ENCODE data around the gene FLOT1. TPM values are rescaled to one million over a fixed set of nuclear protein-coding genes. Genes with fewer than 3 reads are reported as not detected.

The FLOT1 gene
- total and polyA plus RNA-seq, 2 of the 13 experiments (the other 11 are each of a cell fraction or from before 2014, with no cell fraction given) = 82.3 to 130 TPM

GRCh38 chr6:30759575-30760239, 17.2 kb upstream of the FLOT1 start:
- CTCF ChIA-PET (ENCODE audit: low intra/inter-chr PET ratio, low total read pairs) = no interaction called here
- peak overlapping the region; percentile 80 for H3K27ac ChIP-seq (ENCODE audit: extremely low read length, insufficient read depth, low read length)
- no peaks in the 10 kb centered on the region for H3K79me2 ChIP-seq (ENCODE audit: insufficient read depth, low read length)
- WGBS (ENCODE audit: low lambda C conversion rate) = 78% methylated on average over 10 of the region's 10 CpGs
- peak; percentile 97 for DNase-seq (ENCODE audit: low spot score)
- BruUV-seq (replicated peaks) = no TSS peak
- POLR2A ChIA-PET = interaction anchor here (0.6 to 5.9 kb wide), 15 partner anchors 8 to 282 kb away, joined by 3 to 113 read pairs (median 6); partner anchors contain the start of genes FLOT1, IER3, MDC1 and MRPS18B
- no peaks in the 10 kb centered on the region for H3K27me3 ChIP-seq (ENCODE audit: control insufficient read depth in 1 of 2, insufficient read depth in 2 of 2, low read length in 2 of 2)
- no peaks in the 10 kb centered on the region for H3K36me3 ChIP-seq (replicated peaks in 1 of 2; ENCODE audit: control insufficient read depth in 1 of 2, insufficient read depth in 2 of 2, low read length in 2 of 2)
- no peaks in the 10 kb centered on the region for H3K9me3 ChIP-seq (ENCODE audit: low read length)
- intact Hi-C loops (cut with micrococcal nuclease; ENCODE audit: unreplicated experiment) = no loop called here
- peak overlapping the region in 1 of 3 experiments; percentile 13; a peak in 1 of 6 replicates for H3K4me3 ChIP-seq (replicated peaks in 1 of 3; ENCODE audit: insufficient read depth in 1 of 3, low read depth in 2 of 3, low read length in 3 of 3)
- FAIRE-seq = peak; percentile 30
- H2AFZ ChIP-seq (ENCODE audit: low read length) = no peak overlapping the region
- no peaks in the 10 kb centered on the region for H4K20me1 ChIP-seq (ENCODE audit: insufficient read depth, low read length)
- peak; percentile 66 for ATAC-seq
- peak overlapping the region; percentile 61 for H3K4me2 ChIP-seq (ENCODE audit: low read depth, low read length)
- peaks cover 81% of the 10 kb centered on the region for H3K4me1 ChIP-seq (ENCODE audit: insufficient read depth, low read length)
- in situ Hi-C loops (cut with HindIII; ENCODE audit: extremely low pct_ligation_motif_present, low pct_unique_long_range_greater_than_20kb) = no loop called here
- peak overlapping the region; percentile 49 for H3K9ac ChIP-seq (ENCODE audit: insufficient read depth, low read depth, low read length)
- TF ChIP-seq ZNF646 (CRISPR knock-in tag; IDR thresholded peaks at IDR 0.05) (peak; percentile 75; the same call in 1 of the 2 replicates), ZNF703 (CRISPR knock-in tag; IDR thresholded peaks at IDR 0.05; ENCODE audit: borderline replicate concordance) (no peak), ZNF605 (CRISPR knock-in tag; IDR thresholded peaks at IDR 0.05) (0 out of 2 replicates have a peak, but pooled peaks have one; percentile 63), MLXIP (CRISPR knock-in tag; IDR thresholded peaks at IDR 0.05; ENCODE audit: borderline replicate concordance) (no peak), ZNF547 (CRISPR knock-in tag; IDR thresholded peaks at IDR 0.05) (no peak), ZNF773 (CRISPR knock-in tag; IDR thresholded peaks at IDR 0.05; ENCODE audit: borderline replicate concordance) (no peak), PRDM15 (CRISPR knock-in tag; IDR thresholded peaks at IDR 0.05) (no peak), HDAC6 (IDR thresholded peaks at IDR 0.05; ENCODE audit: low read depth, low read length) (no peak), ZNF746 (CRISPR knock-in tag; IDR thresholded peaks at IDR 0.05) (no peak), HDAC1 (CRISPR knock-in tag; IDR thresholded peaks at IDR 0.05) (no peak)
